Activated CD8-positive, alpha-beta T cell treated with anti-CD3 and anti-CD28 coated beads for 36 hours (primary cell): ENCODE data around the gene TASL. TPM values are rescaled to one million over a fixed set of nuclear protein-coding genes. Genes with fewer than 3 reads are reported as not detected.

Experiments
- ATAC-seq: fragments of 200-7000 bp; cut with Tn5 transposase; one replicate; pipeline ENCODE4 v1.10.0; 2021; ENCODE audit warnings: mild to moderate bottlenecking, moderate library complexity
- CTCF ChIA-PET: fragments of 350-600 bp; sonication (Branson Sonifier 250); formaldehyde crosslinking; loops from one replicate; lab custom pipeline; 2021; ENCODE audit warnings: antibody characterized with exemption; lab: Charles Lee
- POLR2A ChIA-PET: fragments of 350-600 bp; sonication (Branson Sonifier 250); formaldehyde crosslinking; loops from one replicate; lab custom pipeline; 2021; ENCODE audit warnings: antibody characterized with exemption; lab: Charles Lee
- DNase-seq: peaks from one replicate; pipeline ENCODE4 v3.0.0-alpha.2; 2020
- H3K27ac Mint-ChIP-seq: one replicate; pipeline ENCODE4 v1.8.0; 2021; ENCODE audit warnings: mild to moderate bottlenecking, mixed read lengths
- H3K27me3 Mint-ChIP-seq: one replicate; pipeline ENCODE4 v1.8.0; 2021; ENCODE audit warnings: mixed read lengths
- H3K36me3 Mint-ChIP-seq: one replicate; pipeline ENCODE4 v1.8.0; 2021; ENCODE audit warnings: low read depth, mixed read lengths
- H3K4me1 Mint-ChIP-seq: one replicate; pipeline ENCODE4 v1.8.0; 2021; ENCODE audit warnings: low read depth, mixed read lengths
- H3K4me3 Mint-ChIP-seq: one replicate; pipeline ENCODE4 v1.8.0; 2021; ENCODE audit warnings: mild to moderate bottlenecking, moderate library complexity, mixed read lengths
- H3K9me3 Mint-ChIP-seq: one replicate; pipeline ENCODE4 v1.8.0; 2021; ENCODE audit warnings: mixed read lengths
- CTCF ChIP-seq: fragments of 200-600 bp; IDR thresholded peaks from one replicate; pipeline ENCODE4 v1.8.0; 2022; ENCODE audit warnings: antibody characterized with exemption, mild to moderate bottlenecking
- intact Hi-C: fragments of 100-400 bp; cut with micrococcal nuclease; formaldehyde crosslinking; loops from one replicate; pipeline ENCODE4 v1.10.0; 2022
- total RNA-seq, 2 experiments: library from RNA; stranded (reverse); gene quantifications; one replicate each; pipeline ENCODE4 v1.2.3, GENCODE V29; 2021

TASL gene
- total RNA-seq, result 1 to 10 TPM; 1.7 TPM

GRCh38 chrX:30577362-30577991 is at the start of gene TASL:
Gene TASL (minus strand): TSS chrX:30577766. CDS start chrX:30560355, 17,411 bp downstream.
- Mint-ChIP-seq H3K9me3 (no peaks in the 10 kb centered on the region), H3K27me3 (no peaks in the 10 kb centered on the region), H3K27ac (peak within 1 kb of the TSS; percentile 94), H3K36me3 (peaks cover 7% of the 10 kb centered on the region), H3K4me1 (peaks cover 17% of the 10 kb centered on the region), H3K4me3 (peak within 1 kb of the TSS; percentile 83)
- ChIA-PET POLR2A (interaction anchor here (1.5 kb wide), 1 partner anchor 11 kb away, joined by 3 read pairs; no protein-coding TSS in a partner anchor), CTCF (interaction anchor here (1.3 to 1.4 kb wide), 2 partner anchors 8 to 57 kb away, joined by 4 read pairs; no protein-coding TSS in a partner anchor)
- intact Hi-C loops, result loop anchor here (10.0 kb wide), 1 partner anchor 77 kb away; the partner anchor contains the start of gene GK
- ATAC-seq (peak; percentile 93), DNase-seq (peak; percentile 54)
- TF ChIP-seq CTCF, result no peak

- POLR2A ChIA-PET, result no interaction called here
Observed at GRCh38 chrX:30626402-30626801, 48.8 kb upstream of the TASL start.

GRCh38 chrX:30622361-30622760 is 44.8 kb upstream of the TASL start:
- Mint-ChIP-seq H3K36me3 (peaks cover 3% of the 10 kb centered on the region), H3K4me3 (no peak overlapping the region), H3K9me3 (peaks cover 8% of the 10 kb centered on the region), H3K27ac (no peak overlapping the region), H3K27me3 (no peaks in the 10 kb centered on the region), H3K4me1 (no peaks in the 10 kb centered on the region)
- intact Hi-C loops, result no loop called here
- POLR2A ChIA-PET, result no interaction called here
- CTCF ChIA-PET, result no interaction called here
- no peak for ATAC-seq
- TF ChIP-seq CTCF, result no peak
- no peak for DNase-seq

More at GRCh38 chrX:30626402-30626801, 48.8 kb upstream of the TASL start:
- CTCF ChIA-PET, result interaction anchor here (1.0 kb wide), 1 partner anchor 9 kb away, joined by 3 read pairs; no protein-coding TSS in a partner anchor
- intact Hi-C loops, result no loop called here
- peaks cover 4% of the 10 kb centered on the region for H3K9me3 Mint-ChIP-seq
- no peak overlapping the region for H3K27ac Mint-ChIP-seq
- H3K4me3 Mint-ChIP-seq, result no peak overlapping the region
- no peaks in the 10 kb centered on the region for H3K4me1 Mint-ChIP-seq
- H3K27me3 Mint-ChIP-seq, result no peaks in the 10 kb centered on the region
- ATAC-seq, result no peak
- no peak for TF ChIP-seq CTCF
- no peak for DNase-seq
- H3K36me3 Mint-ChIP-seq, result peaks cover 3% of the 10 kb centered on the region

- Mint-ChIP-seq H3K27me3 (no peaks in the 10 kb centered on the region), H3K36me3 (peaks cover 3% of the 10 kb centered on the region), H3K27ac (no peak overlapping the region), H3K4me1 (no peaks in the 10 kb centered on the region), H3K9me3 (peaks cover 8% of the 10 kb centered on the region), H3K4me3 (no peak overlapping the region)
- ChIA-PET POLR2A (no interaction called here), CTCF (no interaction called here)
- no peak for DNase-seq
- no peak for ATAC-seq
- intact Hi-C loops, result no loop called here
- no peak for TF ChIP-seq CTCF
Observed at GRCh38 chrX:30620980-30621618, 43.5 kb upstream of the TASL start.

- no peak overlapping the region for H3K27ac Mint-ChIP-seq
- ATAC-seq (no peak), DNase-seq (no peak)
- no peaks in the 10 kb centered on the region for H3K4me1 Mint-ChIP-seq
- TF ChIP-seq CTCF, result no peak
- CTCF ChIA-PET, result no interaction called here
- H3K4me3 Mint-ChIP-seq, result no peak overlapping the region
- intact Hi-C loops, result no loop called here
- peaks cover 3% of the 10 kb centered on the region for H3K36me3 Mint-ChIP-seq
- H3K27me3 Mint-ChIP-seq, result no peaks in the 10 kb centered on the region
- POLR2A ChIA-PET, result no interaction called here
- peaks cover 8% of the 10 kb centered on the region for H3K9me3 Mint-ChIP-seq
Observed at GRCh38 chrX:30620125-30620524, 42.6 kb upstream of the TASL start.
